Endothelial cell of umbilical vein (primary cell): ENCODE data around the gene BRSK1.

Source experiments
- EZH2 ChIP-seq: IDR thresholded peaks from 2 replicates; pipeline ENCODE4 v1.6.1; 2012; ENCODE audit warnings: borderline replicate concordance, low read depth, mild to moderate bottlenecking, moderate library complexity, low read length, inconsistent platforms; ENCODE audit not compliant: severe bottlenecking
- FOS ChIP-seq: IDR thresholded peaks from 2 replicates; pipeline ENCODE4 v1.6.1; 2011; ENCODE audit warnings: mild to moderate bottlenecking, low read length, moderate library complexity, borderline replicate concordance; ENCODE audit not compliant: insufficient read depth
- JUN ChIP-seq: IDR thresholded peaks from 2 replicates; pipeline ENCODE4 v1.6.1; 2011; ENCODE audit warnings: borderline replicate concordance, low read depth; ENCODE audit not compliant: insufficient read length, insufficient read depth
- POLR2A ChIP-seq: IDR thresholded peaks from 2 replicates; pipeline ENCODE4 v1.6.1; 2012; ENCODE audit warnings: low read depth, mild to moderate bottlenecking, control low read depth, low read length
- POLR2AphosphoS5 ChIP-seq: IDR thresholded peaks from 2 replicates; pipeline ENCODE4 v1.6.1; 2012; ENCODE audit warnings: low read depth, mild to moderate bottlenecking, control low read depth, low read length, moderate library complexity; ENCODE audit not compliant: insufficient read depth
- TF ChIP-seq, protein P1 (sequence below), 2 donors: IDR thresholded peaks; 1 replicate in 1 of 2; 2 replicates in 1 of 2; pipeline ENCODE4 v1.5.1; 2011; ENCODE audit warnings: low read length in 2 of 2, mild to moderate bottlenecking in 2 of 2, moderate library complexity in 2 of 2, control low read depth in 1 of 2, inconsistent platforms in 1 of 2, low read depth in 1 of 2; ENCODE audit not compliant: insufficient read depth in 1 of 2; ENCODE audit errors: extremely low read depth in 1 of 2
- TF ChIP-seq, protein P2 (sequence below): IDR thresholded peaks from 2 replicates; pipeline ENCODE4 v1.6.1; 2011; ENCODE audit not compliant: insufficient read depth, insufficient read length

GRCh38 chr19:55311397-55311796 is 27.6 kb downstream of the BRSK1 start:
- TF ChIP-seq POLR2A (no peak), EZH2 (no peak), JUN (no peak), POLR2AphosphoS5 (no peak), FOS (no peak)
- TF ChIP-seq, protein P1, sequence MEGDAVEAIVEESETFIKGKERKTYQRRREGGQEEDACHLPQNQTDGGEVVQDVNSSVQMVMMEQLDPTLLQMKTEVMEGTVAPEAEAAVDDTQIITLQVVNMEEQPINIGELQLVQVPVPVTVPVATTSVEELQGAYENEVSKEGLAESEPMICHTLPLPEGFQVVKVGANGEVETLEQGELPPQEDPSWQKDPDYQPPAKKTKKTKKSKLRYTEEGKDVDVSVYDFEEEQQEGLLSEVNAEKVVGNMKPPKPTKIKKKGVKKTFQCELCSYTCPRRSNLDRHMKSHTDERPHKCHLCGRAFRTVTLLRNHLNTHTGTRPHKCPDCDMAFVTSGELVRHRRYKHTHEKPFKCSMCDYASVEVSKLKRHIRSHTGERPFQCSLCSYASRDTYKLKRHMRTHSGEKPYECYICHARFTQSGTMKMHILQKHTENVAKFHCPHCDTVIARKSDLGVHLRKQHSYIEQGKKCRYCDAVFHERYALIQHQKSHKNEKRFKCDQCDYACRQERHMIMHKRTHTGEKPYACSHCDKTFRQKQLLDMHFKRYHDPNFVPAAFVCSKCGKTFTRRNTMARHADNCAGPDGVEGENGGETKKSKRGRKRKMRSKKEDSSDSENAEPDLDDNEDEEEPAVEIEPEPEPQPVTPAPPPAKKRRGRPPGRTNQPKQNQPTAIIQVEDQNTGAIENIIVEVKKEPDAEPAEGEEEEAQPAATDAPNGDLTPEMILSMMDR (IDR thresholded peaks at IDR 0.05; ENCODE audit: extremely low read depth in 1 of 2, insufficient read depth in 1 of 2, low read depth in 1 of 2, low read length in 2 of 2) = no peak
- TF ChIP-seq, protein P2, sequence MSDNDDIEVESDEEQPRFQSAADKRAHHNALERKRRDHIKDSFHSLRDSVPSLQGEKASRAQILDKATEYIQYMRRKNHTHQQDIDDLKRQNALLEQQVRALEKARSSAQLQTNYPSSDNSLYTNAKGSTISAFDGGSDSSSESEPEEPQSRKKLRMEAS = no peak
